ENCODE measurements around the gene TMEM40.
"Not testable (repeated sequence)": the region's sequence is repeated elsewhere in the genome, so short reads cannot be mapped to it uniquely, and the experiment has no call there.

GRCh38 chr3:12775970-12776369, 16.9 kb upstream of the TMEM40 start:
- TF ChIP-seq NFRKB (IDR thresholded peaks at IDR 0.05); TARDBP (IDR thresholded peaks at IDR 0.05); ELF4 (IDR thresholded peaks at IDR 0.05); HDGF (IDR thresholded peaks at IDR 0.05; ENCODE audit: borderline replicate concordance); SP1 (IDR thresholded peaks at IDR 0.05); LEF1 (IDR thresholded peaks at IDR 0.05; ENCODE audit: borderline replicate concordance); FOXA1 (IDR thresholded peaks at IDR 0.05); FOXM1 (IDR thresholded peaks at IDR 0.05; ENCODE audit: borderline replicate concordance); SUZ12 (IDR thresholded peaks at IDR 0.05); L3MBTL2 (conservative IDR thresholded peaks at IDR 0.05); PKNOX1 (IDR thresholded peaks at IDR 0.05); FOXK2 (IDR thresholded peaks at IDR 0.05); BHLHE40 (IDR thresholded peaks at IDR 0.05; ENCODE audit: borderline replicate concordance): not testable (repeated sequence)
